Measurements from ENCODE around the gene PRAME. TPM values are rescaled to one million over a fixed set of nuclear protein-coding genes. Genes with fewer than 3 reads are reported as not detected.
"Not testable (repeated sequence)": the region's sequence is repeated elsewhere in the genome, so short reads cannot be mapped to it uniquely, and the experiment has no call there.

PRAME gene
- total and polyA plus RNA-seq, 11 donors: 0.23 to 0.59 TPM; not detected in 9

DNA sequence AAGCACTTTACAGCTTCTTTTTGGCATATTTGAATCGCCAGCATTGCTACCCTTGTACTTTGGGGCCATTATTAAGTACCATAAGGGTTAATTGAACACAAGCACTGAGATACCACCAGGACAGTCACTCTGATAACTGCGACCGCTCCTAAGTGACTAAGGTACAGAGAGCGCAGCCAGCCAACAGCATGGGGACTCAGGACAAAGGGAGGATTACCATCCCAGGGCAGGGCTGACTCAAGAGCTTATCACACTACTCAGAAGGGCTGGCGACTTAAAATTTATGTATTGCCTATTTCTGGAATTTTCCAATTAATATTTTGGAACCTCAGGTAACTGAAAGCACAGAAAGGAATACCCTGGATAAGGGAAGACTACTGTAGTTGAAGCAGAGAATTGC, 39.5 kb downstream of the PRAME start:
- Histone ChIP-seq H3K27me3 (peaks cover 0 to 39% (median 2%) of the 10 kb centered on the region in 9 donors), H3K4me3 (no peak overlapping the region), H3K36me3 (no peaks in the 10 kb centered on the region), H3K27ac (no peak overlapping the region), H3K9me3 (no peaks in the 10 kb centered on the region), H3K4me1 (no peaks in the 10 kb centered on the region)
- 52 to 59% (median 55%) methylated on average over 5 of the region's 5 CpGs for WGBS, 4 donors
- no peak for ATAC-seq
- intact Hi-C loops (cut with DNase I): no loop called here
- no peak for TF ChIP-seq POLR2A (IDR thresholded peaks at IDR 0.05)
- TF ChIP-seq, protein P1, sequence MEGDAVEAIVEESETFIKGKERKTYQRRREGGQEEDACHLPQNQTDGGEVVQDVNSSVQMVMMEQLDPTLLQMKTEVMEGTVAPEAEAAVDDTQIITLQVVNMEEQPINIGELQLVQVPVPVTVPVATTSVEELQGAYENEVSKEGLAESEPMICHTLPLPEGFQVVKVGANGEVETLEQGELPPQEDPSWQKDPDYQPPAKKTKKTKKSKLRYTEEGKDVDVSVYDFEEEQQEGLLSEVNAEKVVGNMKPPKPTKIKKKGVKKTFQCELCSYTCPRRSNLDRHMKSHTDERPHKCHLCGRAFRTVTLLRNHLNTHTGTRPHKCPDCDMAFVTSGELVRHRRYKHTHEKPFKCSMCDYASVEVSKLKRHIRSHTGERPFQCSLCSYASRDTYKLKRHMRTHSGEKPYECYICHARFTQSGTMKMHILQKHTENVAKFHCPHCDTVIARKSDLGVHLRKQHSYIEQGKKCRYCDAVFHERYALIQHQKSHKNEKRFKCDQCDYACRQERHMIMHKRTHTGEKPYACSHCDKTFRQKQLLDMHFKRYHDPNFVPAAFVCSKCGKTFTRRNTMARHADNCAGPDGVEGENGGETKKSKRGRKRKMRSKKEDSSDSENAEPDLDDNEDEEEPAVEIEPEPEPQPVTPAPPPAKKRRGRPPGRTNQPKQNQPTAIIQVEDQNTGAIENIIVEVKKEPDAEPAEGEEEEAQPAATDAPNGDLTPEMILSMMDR (IDR thresholded peaks at IDR 0.05): no peak
- no peak for DNase-seq

DNA sequence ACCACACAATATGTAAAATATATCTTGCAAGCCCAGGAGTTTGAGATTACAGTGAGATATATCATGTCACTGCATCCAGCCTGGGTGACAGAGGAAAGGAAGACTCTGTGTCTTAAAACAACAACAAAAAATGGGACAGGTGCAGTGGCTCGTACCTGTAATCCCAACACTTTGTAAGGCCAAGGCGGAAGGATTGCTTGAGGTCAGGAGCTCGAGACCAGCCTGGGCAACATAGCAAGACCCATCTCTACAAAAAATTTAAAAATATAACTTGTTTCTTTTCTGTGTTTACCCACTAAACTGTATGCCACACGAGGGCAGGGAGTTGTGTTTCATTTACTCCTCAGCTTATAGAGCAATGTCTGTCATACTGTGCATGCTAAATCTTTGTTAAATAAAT, 42.1 kb downstream of the PRAME start:
- ATAC-seq (no peak), DNase-seq (no peak)
- H3K27me3 ChIP-seq: peaks cover 0 to 39% (median 6%) of the 10 kb centered on the region in 9 donors
- H3K9me3 ChIP-seq: no peaks in the 10 kb centered on the region
- intact Hi-C loops (cut with DNase I): no loop called here
- WGBS, 4 donors: 60 to 66% (median 63%) methylated on average over 4 of the region's 4 CpGs
- H3K36me3 ChIP-seq: no peaks in the 10 kb centered on the region
- no peaks in the 10 kb centered on the region for H3K4me1 ChIP-seq
- no peak overlapping the region for H3K4me3 ChIP-seq
- no peak overlapping the region for H3K27ac ChIP-seq
- TF ChIP-seq, protein P1 (IDR thresholded peaks at IDR 0.05): no peak
- no peak for TF ChIP-seq POLR2A (IDR thresholded peaks at IDR 0.05)

DNA sequence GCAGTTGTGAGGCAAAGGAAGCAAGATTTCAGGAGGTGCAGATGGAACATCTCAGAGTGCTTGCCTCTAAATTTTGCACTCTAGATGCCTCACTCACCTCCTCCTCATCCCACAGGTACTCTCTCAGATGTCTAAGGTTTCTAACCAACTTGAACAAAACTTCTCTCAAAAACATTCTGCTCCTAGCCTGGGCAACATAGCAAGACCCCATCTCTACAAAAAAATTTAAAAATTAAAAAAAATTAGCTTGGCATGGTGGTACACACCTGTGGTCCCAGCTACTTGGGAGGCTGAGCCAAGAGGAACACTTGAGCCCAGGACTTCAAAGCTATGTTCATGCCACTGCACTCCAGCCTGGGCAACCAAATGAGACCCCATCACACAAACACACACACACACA, 43.2 kb downstream of the PRAME start:
- intact Hi-C loops (cut with DNase I): no loop called here
- ATAC-seq (no peak), DNase-seq (no peak)
- Histone ChIP-seq H3K4me1 (no peaks in the 10 kb centered on the region), H3K27me3 (peaks cover 0 to 40% (median 6%) of the 10 kb centered on the region in 9 donors), H3K36me3 (no peaks in the 10 kb centered on the region), H3K9me3 (peaks cover 0 to 3% (median 0%) of the 10 kb centered on the region in 12 donors), H3K27ac (no peak overlapping the region), H3K4me3 (no peak overlapping the region)
- no peak for TF ChIP-seq POLR2A (IDR thresholded peaks at IDR 0.05)
- TF ChIP-seq, protein P1 (IDR thresholded peaks at IDR 0.05): no peak

DNA sequence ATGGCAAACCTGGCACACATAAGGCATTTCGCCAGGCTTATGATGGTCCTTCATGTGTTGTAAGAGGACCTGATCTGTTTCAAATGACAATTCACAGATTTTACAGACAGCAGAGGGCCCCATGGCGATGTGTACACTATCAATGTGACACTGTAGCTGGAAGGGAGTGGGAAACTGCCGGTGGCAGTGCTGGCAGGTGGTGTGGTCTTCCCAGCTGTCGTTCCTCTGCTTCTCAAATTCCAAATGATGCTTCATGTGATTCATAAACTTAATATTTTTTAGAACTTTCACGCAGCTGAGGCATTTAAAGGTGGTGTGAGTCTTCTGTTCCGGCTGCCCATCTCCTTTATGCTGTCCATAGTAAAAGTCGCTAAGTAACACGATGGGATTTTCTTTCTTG, 44.6 kb downstream of the PRAME start:
- intact Hi-C loops (cut with DNase I); H3K4me1 ChIP-seq; ATAC-seq; H3K4me3 ChIP-seq; H3K27ac ChIP-seq; H3K36me3 ChIP-seq; DNase-seq: not testable (repeated sequence)
- 63 to 72% (median 63%) methylated on average over 8 of the region's 8 CpGs for WGBS, 4 donors
- H3K27me3 ChIP-seq: peaks cover 0 to 38% (median 6%) of the 10 kb centered on the region in 9 donors
- peaks cover 0 to 16% (median 9%) of the 10 kb centered on the region in 12 donors for H3K9me3 ChIP-seq

DNA sequence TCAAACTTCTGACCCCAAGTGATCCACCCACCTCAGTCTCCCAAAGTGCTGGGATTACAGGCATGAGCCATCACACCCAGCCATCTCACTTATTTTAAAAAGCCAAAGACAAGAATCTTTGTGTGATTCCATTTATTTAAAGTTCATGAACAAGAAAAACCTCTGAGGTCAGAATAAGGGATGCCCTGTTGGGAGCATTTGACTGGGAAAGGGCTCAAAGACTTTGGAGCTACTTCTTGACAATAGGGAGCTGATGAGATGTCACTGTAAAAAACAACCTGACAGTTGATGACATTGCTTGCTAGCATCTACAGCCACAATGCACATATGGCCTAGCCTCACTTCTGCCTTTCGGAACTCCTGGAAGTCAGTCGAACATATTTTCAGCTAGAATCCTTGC, 45.4 kb downstream of the PRAME start:
- H3K4me3 ChIP-seq: no peak overlapping the region
- DNase-seq: no peak
- no peak overlapping the region for H3K27ac ChIP-seq
- WGBS, 4 donors: 84 to 92% (median 87%) methylated on average over 2 of the region's 2 CpGs
- H3K4me1 ChIP-seq: peaks cover 0 to 3% (median 0%) of the 10 kb centered on the region in 12 donors
- H3K27me3 ChIP-seq: peaks cover 0 to 30% (median 6%) of the 10 kb centered on the region in 9 donors
- ATAC-seq: no peak
- TF ChIP-seq POLR2A (IDR thresholded peaks at IDR 0.05): no peak
- TF ChIP-seq, protein P1 (IDR thresholded peaks at IDR 0.05): no peak
- intact Hi-C loops (cut with DNase I): no loop called here
- no peaks in the 10 kb centered on the region for H3K36me3 ChIP-seq
- peaks cover 0 to 22% (median 12%) of the 10 kb centered on the region in 12 donors for H3K9me3 ChIP-seq

Data from heart left ventricle (tissue), 16 donors.